ENCODE data around the gene SP4.

SP4 gene

DNA sequence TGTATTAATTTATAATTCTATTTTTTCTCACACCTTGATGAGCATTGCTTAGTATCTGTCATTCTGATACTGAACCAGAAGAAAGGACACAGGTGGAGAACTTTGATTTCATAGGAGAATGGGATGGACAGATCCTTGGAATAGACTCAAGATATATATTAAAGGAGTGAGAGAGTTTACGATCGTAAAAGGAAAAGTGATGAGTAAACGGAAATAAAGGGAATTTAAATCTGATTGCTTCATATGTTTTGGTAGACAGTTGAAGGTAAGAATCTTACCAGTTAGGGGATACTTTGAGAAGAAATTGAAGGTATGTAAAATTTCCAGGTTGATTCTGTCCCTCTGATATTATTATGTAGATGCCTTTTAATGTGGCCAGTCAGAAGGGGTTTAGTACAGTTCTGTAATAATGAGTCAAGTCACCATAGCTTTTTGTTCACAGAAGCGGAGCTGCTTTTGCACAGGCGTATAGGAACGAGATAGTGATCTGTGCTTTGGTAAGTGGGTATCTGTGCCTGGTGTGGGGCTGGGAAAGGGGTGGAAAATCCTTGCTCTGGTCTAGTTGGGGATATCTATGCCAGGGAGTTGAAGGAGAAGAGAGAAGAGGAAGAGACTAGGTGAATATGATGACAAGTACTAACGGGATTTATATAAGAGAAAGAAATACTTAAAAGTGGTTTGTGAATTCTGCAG, 15.4 kb downstream of the SP4 start:
- no peak for DNase-seq (ENCODE audit: low read depth)

DNA sequence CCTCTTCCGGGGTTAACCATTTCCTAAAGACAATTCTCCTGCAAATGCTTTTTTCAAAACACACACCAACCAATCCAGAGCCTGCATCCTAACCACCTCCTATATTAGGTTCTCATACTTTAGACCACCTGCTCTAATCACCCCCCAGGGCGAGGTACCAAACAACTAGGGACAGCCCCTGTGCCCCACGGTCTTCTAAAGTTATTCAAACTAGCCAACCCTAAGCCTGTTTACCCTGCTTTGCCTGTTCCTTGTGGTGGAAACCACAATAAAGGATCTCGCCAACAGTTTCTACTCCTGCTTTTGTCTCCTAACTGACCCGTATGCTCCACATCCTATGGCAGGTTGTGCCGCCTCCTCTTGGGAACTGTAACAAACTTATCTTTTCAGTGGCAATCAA, 21.1 kb downstream of the SP4 start:
- no peak for DNase-seq (ENCODE audit: low read depth)

DNA sequence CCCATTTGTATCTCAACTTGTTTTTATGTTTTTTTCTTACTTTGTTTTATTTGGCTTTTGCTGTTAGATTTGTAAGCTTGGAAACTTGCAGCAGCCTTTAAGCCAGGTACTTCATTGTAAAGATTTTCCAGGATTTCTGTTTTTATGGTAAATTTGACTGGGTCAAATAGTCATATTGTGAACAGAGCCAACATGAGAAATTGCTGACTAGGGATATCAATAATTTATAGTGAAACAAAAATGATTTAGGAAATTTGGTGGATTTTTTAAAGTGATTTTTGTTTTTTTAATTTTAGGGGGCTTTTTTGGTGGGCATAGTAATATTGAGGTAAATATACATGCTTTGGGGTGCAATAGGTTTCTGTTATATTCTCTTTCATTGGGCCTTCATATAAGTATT, 22.2 kb downstream of the SP4 start:
- no peak for DNase-seq (ENCODE audit: low read depth)

DNA sequence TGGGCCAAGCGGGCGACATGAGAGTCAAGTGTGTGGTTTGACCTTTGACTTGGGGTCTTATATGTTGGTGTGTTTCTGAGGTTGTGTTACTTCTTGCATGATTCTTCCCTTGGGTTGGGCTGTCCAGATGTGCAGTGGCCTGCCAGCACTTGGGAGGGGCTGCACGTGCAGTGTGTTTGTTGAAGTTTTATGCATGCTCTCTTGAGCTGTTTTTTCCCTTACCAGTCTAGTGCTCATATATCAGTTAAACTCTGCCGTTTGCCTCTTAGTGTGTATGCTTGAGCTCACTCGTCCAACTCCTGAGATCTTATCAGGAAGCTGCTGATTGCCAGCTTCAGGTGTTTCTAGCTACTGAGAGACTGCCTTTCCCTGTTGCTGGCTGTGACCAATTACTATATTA, 23.1 kb downstream of the SP4 start:
- DNase-seq (ENCODE audit: low read depth), result no peak

DNA sequence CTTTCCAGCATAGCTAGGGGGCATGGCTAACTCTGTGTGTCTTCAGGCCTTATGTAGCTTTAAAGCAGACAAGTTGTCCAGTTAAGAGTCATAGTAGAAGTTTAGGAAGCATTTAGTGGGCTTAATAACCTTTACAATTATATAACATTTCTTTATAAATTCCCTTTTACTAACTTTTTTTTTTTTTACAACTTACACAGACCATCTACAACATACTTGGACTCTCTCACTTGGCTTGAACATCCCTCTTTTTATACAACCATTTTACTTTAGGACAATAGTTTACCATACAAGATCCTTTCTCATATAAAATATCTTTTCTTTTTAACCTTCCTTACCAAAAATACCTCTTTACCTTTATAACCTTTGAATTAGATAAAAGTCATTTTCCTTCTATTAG, 26.3 kb downstream of the SP4 start:
- DNase-seq (ENCODE audit: low read depth), result no peak

DNA sequence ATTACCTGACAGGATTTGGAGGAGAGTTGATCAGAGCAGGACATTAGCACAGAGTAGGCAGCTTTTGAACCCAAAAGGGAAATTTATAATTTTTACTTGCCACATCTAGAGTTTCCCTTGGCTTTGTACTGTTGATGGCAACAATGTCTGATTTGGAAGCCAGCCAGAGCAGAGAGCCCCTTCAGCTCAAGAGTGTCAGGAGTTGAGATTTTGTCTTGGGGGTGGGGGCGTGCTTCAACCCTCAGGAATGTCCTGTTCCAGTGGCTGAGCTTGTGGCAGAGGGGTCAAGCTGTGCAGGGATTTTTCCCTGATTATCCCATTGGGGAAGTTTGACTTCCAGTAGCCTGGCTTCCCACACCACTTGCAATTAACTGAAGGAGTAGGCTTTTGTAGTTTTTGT, 27.0 kb downstream of the SP4 start:
- no peak for DNase-seq (ENCODE audit: low read depth)

DNA sequence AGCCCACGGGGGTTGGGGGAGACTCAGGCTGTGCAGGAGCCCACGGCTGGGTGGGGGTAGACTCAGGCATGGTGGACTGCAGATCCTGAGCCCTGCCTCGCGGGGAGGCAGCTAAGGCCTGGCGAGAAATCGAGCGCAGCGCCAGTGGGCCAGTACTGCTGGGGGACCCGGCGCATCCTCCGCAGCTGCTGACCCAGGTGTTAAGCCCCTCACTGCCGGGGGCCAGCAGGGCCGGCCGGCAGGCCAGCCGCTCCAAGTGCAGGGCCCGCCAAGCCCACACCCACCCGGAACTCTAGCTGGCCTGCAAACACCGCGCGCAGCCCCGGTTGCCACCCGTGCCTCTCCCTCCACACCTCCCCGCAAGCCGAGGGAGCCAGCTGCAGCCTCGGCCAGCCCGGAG, 33.4 kb downstream of the SP4 start:
- no peak for DNase-seq (ENCODE audit: low read depth)

DNA sequence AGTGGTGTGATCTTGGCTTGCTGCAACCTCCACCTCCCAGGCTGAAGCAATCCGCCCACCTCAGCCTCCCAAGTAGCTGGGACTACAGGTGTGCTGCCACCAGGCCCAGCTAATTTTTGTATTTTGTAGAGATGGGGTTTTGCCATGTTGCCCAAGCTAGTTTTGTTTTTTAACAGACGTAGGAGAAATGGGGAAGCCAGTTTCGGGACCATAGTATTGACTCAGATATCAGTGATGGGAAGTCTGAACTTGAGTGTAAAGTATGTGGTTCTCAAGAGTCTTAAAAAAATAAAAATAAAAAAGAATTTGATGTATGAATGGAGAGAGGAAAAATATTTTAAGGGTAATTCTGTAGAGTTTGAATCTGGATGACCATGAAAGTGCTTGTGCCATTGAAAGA, 34.2 kb downstream of the SP4 start:
- DNase-seq (ENCODE audit: low read depth), result no peak

DNA sequence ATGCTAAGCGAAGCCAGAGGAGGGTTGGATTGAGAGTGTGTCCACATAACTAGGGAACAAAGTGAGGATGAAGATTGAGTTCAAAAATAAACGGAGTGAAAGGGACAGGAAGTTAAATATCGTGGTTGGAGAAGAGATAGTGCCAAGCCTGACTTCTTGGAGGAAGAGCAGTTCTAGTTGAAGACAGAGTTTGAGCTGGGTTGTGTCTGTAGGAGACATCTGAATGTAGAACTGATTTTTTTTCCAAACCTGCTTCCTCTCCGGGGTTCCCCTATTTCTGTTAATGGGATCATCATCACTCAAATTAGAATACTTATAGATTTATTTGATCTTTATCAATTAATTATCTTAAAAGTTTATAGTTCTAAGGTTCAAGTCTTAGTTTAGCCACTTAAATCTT, 35.6 kb downstream of the SP4 start:
- DNase-seq (ENCODE audit: low read depth), result no peak

DNA sequence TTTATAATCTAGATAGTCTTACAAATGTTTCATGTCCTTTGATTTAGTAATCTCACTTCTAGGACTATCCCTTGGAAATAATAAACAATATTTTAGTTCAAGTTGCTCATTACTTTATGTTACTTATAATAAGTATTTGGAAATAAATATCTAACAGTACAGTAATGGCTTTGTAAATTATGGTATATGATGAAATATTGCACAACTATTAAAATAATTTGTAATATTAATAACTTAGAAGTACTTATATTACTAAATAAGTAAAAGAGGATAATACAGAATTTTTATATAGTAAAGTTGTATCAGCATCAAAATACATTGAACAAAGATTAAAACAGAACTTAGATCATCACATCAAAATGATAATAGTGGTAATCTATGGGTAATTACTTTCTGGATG, 41.1 kb downstream of the SP4 start:
- DNase-seq (ENCODE audit: low read depth), result no peak

DNA sequence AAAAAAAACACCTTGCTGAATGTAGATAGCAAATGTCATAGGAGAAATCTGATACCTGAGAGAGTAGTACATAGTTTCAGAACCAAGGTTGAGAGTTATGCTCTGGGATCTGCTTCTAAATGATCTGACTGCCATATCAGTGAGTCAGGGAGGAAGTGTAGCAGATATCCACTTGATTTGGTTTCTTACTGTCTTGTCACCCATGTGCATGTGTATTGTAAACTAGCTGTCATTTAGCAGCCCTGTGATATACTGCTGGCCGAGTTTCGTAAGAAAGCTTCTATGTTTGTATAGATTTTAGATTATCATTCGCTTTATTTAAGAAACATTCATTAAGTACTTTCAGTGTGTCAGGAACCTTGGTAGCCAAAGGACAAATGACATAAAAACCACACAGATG, 42.0 kb downstream of the SP4 start:
- no peak for DNase-seq (ENCODE audit: low read depth)

DNA sequence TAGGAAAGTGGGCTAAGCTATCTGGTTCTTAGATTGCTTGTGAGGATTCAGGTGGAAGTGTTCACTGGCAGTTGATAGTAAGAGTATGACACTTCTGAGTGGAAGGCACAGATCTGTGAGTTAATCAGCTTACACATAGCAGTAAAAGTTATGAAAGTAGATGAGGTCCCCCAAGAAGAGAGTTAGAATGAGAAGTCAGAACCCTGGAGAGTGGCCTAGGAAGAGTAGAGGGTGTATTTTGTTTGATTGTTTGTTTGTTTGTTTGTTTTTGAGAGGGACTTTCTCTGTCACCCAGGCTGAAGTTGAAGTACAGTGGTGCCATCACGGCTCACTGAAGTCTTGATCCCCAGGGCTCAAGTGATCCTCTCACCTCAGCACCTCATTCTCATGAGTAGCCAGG, 44.1 kb downstream of the SP4 start:
- no peak for DNase-seq (ENCODE audit: low read depth)

DNA sequence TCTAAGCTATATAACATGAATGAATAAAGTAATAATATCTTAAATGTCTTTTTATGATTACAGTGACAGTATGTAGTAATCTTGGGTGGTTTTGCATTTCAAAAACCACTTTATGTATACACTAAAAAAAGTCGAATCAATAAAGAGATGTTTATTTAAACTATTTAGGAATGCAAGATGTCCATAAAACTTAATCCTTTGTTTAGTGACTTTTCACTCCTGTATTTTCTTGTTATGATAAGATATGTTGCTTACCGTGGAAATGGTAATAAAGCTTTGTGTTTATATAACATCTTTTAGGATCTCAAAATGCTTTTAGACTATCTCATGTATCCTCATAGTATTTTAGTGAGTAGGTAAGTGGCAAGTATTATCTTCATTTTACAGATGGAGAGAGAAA, 48.5 kb downstream of the SP4 start:
- DNase-seq (ENCODE audit: low read depth), result no peak

DNA sequence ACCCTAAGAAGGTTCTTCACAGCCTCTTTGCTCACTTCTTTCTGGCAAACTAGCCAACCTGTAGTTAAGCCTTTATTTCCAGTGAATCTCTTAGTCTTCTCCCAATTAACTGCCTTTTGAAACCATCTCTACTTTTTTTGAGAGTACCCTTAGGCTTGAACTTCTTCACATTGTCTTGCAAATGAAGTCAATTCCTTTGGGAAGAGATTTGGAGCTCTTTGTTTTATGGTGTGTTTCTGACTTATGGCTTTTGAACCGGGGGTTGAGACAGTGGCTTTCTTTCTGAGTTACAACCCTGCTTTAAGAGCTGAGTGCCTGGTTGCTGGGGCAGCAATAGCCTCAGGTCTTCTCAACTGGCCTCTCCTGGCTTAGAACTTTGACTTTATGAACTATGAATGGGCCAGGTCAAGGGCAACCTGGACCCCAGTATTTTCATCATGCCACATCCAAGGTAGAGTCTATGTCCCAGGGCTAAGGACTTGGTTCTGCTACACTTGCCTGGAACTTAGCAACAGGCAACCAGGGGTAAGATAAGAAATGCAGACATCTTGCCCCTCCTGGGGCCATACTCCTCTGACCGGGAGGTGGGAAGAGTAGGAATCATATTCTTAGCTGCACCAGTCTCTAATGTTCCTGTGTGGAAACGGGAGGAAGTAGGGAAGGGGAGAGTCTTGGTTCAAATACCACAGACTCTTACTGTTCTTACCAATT, 53.0 kb downstream of the SP4 start:
- DNase-seq (ENCODE audit: low read depth), result no peak

DNA sequence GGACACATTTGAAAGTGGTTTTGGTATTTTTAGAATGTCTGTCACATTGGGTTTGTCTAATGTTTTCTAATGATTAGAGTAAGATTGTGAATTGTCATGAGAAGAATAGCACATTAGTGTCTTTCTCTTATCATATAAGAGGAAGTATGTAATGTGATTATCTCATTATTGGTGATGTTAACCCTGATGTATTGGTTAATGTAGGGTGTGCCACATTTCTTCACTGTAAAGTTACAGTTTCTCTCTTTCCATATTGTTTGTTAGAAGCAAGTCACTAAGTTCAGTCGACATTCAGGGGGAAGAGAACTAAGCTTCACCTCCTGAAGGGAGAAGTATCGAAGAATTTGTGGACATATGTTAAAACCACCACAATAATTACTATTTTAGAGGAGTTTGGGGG, 58.6 kb downstream of the SP4 start:
- DNase-seq (ENCODE audit: low read depth), result no peak

DNA sequence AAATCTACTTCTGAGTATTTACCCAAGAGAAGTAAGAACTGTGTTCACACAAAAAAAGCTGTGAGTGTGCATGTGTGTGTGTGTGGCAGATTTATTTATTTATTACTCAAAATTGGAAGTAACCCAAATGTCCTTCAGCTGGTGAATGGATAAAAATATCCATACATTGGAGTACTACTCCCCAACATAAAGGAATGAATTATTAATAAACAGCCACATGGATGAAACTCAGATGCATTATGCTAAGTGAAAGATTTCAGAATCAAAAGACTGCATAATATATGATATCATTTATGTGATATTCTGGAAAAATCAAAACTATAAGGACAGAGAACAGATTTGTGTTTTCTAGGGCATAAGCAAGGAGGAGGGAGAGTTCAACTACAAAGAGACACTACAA, 67.8 kb downstream of the SP4 start:
- DNase-seq (ENCODE audit: low read depth), result no peak

DNA sequence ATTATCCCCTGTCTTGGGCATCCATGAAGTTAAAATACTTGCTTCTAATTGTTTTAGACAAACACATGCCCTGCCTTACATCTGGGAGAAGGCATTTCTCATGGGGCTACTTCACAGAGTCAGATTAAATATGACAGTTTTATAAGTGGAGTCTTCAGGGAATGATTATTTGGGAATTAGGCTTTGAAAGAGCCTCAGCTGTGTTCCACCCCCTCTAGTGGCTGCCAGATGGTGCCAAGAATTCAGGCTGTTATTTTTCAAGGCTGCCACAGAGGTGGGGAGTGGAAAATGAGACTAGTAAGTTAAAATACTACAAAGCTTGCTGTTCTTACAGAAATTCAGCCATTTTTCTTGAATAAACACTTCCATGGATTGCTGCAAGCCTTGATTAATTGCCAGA, 69.2 kb downstream of the SP4 start:
- DNase-seq (ENCODE audit: low read depth), result no peak

DNA sequence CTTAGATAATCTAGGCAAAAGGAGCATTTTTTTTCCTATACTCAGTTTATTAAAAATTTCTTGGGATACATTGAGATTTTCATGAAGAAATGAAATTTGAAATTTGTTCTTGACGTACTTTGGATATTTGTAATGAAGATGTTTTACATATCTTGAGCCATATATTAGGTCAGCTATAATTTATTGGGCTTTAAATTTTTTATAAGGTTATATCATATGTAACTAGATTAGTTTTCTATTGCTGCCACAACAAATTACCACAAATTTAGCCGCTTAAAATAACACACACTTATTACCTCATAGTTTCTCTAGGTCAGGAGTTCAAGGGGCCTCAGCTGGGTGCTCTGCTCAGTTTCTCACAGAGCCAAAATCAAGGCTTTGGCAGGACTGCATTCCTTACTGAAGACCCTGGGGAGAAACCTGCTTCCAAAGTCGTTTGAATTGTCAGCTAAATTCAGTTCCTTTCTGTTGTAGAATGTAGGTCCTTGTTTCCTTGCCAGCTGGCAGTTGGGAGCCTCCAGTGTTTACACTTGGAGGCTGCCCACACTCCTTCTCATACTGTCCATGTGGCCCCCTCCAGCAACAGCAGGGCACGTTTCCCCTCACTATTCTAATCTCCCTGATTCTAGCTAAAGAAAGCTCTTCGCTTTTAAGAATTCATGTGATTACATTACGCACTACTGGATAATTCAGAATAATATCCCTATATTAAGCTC, 72.4 kb downstream of the SP4 start:
- no peak for DNase-seq (ENCODE audit: low read depth)

DNA sequence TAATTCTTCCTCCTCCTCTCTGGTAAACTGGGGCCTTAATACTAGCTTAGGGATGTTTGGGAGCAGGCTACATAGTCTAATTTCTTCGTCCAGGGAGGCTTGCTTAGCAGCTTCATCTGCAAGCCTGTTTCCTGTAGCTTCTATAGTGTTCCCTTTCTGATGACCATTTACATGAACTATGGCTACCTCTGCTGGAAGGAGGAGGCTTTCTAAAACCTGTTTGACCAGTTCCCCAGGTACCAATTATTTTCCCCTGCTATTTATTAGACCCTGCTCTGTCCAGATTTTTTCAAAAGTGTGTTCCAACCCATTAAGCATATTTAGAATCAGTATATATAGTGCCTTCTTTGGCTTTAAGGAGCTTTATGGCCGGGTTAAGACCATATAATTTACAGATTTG, 76.1 kb downstream of the SP4 start:
- DNase-seq (ENCODE audit: low read depth), result no peak

DNA sequence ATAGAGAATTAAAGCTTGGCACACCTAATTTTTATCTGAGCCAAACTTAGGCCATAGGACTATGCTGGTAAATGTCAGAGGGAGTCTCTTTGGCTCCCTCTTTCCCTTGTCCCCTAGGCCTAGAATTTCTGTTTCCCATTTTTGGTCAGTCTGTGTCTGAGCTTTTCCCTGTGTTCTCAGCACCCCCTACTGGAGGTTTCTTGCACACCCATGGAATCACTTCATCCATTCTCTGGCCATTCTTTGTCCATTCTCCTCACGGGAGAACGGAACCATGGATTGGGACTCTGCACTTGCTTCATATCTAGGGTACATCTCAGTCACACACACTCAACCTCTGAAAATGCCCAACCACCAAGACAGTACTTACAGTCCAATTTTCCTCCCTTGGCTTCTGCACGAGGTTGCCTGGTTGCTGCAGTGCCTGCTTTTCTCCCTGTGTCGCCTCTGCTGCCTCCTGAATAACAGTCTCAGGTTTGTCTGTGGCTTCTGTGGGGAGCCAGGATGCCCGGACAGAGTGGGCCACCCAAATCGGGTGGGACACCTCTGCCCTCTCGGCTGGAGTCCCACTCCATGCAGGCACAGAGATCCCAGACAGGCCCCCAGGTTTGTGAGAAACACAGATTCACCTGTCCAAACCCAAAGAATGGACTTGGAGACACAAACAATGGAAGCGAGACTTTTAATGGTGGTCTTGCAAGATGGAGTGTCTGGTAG, 79.9 kb downstream of the SP4 start:
- DNase-seq (ENCODE audit: low read depth), result peak; percentile 6

DNA sequence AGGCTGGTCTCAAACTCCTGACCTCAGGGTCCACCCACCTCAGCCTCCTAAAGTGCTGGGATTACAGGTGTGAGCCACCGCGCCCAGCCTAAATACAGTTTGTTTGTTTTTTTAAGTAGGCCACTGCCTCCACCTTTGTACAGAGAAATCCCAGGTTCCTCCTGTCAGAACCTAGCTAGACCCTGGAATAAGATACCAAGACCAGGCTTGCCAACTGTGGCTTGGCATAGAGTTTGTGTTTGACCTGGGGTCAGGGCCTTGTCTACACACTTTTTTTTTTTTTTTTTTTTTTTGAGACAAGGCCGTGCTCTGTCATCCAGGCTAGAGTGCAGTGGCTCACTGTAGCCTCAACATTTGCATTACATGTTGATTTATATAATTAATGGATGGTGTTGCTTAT, 80.7 kb downstream of the SP4 start:
- DNase-seq (ENCODE audit: low read depth), result no peak

DNA sequence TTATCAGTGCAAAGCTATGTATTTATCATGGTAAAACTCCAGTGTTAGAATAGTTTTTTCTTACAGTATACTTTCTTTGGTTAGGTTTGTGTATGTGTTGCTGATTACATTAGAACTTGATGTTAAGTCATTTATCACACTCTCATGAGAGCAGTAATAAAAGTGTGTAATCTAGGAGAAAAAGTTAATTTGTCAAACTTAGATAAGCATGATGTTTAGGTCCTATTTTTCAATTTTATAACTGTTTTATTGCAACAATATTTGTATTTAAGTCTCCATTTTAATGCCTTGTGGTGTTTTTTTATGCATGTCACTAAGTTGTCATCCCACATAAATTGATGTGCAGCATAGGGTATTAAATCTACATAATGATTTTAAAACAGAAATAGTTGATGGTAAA, 86.2 kb downstream of the SP4 start:
- no peak for DNase-seq (ENCODE audit: low read depth)

DNA sequence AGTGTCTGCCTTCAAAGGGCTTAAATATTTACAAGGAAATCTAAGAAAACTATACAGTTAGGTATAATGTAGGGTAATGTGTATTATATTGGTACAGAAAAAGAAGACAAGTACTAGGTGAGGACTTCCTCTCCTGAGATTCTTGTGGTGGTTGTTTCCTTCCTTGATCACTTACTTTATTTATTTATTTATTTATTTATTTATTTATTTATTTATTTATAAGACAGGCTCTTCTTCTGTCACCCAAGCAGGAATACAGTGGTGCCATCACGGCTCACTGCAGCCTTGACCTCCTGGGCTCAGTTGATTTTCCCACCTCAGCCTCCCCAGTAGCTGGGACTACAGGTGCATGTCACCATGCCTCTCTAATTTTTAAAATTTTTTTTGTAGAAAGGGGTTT, 96.8 kb downstream of the SP4 start:
- no peak for DNase-seq (ENCODE audit: low read depth)
